ENCODE data around the gene GJC2. TPM values are rescaled to one million over a fixed set of nuclear protein-coding genes. Genes with fewer than 3 reads are reported as not detected.

GJC2 gene
- total and polyA plus RNA-seq, 4 donors = 0.10 to 0.79 (median 0.25) TPM; not detected in 1

- TF ChIP-seq, protein P1, sequence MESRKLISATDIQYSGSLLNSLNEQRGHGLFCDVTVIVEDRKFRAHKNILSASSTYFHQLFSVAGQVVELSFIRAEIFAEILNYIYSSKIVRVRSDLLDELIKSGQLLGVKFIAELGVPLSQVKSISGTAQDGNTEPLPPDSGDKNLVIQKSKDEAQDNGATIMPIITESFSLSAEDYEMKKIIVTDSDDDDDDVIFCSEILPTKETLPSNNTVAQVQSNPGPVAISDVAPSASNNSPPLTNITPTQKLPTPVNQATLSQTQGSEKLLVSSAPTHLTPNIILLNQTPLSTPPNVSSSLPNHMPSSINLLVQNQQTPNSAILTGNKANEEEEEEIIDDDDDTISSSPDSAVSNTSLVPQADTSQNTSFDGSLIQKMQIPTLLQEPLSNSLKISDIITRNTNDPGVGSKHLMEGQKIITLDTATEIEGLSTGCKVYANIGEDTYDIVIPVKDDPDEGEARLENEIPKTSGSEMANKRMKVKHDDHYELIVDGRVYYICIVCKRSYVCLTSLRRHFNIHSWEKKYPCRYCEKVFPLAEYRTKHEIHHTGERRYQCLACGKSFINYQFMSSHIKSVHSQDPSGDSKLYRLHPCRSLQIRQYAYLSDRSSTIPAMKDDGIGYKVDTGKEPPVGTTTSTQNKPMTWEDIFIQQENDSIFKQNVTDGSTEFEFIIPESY (IDR thresholded peaks at IDR 0.05) = no peak
- TF ChIP-seq, protein P2, sequence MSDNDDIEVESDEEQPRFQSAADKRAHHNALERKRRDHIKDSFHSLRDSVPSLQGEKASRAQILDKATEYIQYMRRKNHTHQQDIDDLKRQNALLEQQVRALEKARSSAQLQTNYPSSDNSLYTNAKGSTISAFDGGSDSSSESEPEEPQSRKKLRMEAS (IDR thresholded peaks at IDR 0.05) = no peak
Observed at GRCh38 chr1:228117335-228117734, 32.4 kb upstream of the GJC2 start (continued).

DNA sequence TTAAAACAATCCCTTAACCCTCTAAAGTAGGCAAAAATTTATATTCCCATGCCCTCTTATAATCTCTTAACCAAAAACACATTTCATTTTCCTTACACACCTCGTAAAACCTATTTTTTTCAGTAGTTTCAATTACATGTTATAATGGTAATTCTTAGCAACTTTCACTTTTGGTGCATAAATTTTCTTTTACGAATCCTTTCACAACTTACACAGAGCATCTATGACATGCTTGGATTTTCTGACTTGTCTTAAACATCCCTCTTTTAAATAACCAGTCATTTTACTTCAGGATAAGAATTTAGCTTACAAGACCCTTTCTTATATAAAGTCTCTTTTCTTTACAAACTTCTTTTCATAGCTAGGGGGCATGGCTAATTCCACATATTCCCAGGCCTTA, 31.7 kb upstream of the GJC2 start:
- WGBS = 82% methylated on average over 2 of the region's 2 CpGs
- TF ChIP-seq HNF4G (IDR thresholded peaks at IDR 0.05) (no peak), GABPA (IDR thresholded peaks at IDR 0.05 in 1 of 2, conservative IDR thresholded peaks at IDR 0.05 in 1 of 2) (no peak), TAF1 (conservative IDR thresholded peaks at IDR 0.05) (no peak), SP1 (IDR thresholded peaks at IDR 0.05) (no peak), YY1 (IDR thresholded peaks at IDR 0.05) (no peak), RXRA (IDR thresholded peaks at IDR 0.05) (no peak), NR2F2 (IDR thresholded peaks at IDR 0.05) (no peak), HNF4A (conservative IDR thresholded peaks at IDR 0.05) (no peak), RAD21 (IDR thresholded peaks at IDR 0.05) (no peak), FOXA1 (IDR thresholded peaks at IDR 0.05) (no peak), FOXA2 (IDR thresholded peaks at IDR 0.05) (no peak)
- TF ChIP-seq, protein P3, sequence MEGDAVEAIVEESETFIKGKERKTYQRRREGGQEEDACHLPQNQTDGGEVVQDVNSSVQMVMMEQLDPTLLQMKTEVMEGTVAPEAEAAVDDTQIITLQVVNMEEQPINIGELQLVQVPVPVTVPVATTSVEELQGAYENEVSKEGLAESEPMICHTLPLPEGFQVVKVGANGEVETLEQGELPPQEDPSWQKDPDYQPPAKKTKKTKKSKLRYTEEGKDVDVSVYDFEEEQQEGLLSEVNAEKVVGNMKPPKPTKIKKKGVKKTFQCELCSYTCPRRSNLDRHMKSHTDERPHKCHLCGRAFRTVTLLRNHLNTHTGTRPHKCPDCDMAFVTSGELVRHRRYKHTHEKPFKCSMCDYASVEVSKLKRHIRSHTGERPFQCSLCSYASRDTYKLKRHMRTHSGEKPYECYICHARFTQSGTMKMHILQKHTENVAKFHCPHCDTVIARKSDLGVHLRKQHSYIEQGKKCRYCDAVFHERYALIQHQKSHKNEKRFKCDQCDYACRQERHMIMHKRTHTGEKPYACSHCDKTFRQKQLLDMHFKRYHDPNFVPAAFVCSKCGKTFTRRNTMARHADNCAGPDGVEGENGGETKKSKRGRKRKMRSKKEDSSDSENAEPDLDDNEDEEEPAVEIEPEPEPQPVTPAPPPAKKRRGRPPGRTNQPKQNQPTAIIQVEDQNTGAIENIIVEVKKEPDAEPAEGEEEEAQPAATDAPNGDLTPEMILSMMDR (IDR thresholded peaks at IDR 0.05; ENCODE audit: low read depth, low read length, missing input control) = no peak
- TF ChIP-seq, protein P2 (IDR thresholded peaks at IDR 0.05) = no peak
- Histone ChIP-seq H3K4me1 (ENCODE audit: control insufficient read depth in 4 of 4, insufficient read depth in 4 of 4, low read length in 3 of 4) (no peaks in the 10 kb centered on the region), H3K4me3 (ENCODE audit: low read depth in 1 of 3, low read length in 3 of 3) (no peak overlapping the region), H3K36me3 (ENCODE audit: control insufficient read depth in 4 of 4, insufficient read depth in 3 of 4, low read depth in 1 of 4, low read length in 3 of 4) (no peaks in the 10 kb centered on the region), H3K27ac (ENCODE audit: low read depth in 1 of 2, low read length in 2 of 2) (no peak overlapping the region), H3K27me3 (ENCODE audit: control insufficient read depth in 4 of 4, insufficient read depth in 4 of 4, low read length in 3 of 4) (no peaks in the 10 kb centered on the region), H3K9me3 (ENCODE audit: control insufficient read depth in 4 of 4, low read length in 3 of 4) (no peaks in the 10 kb centered on the region), H3K9ac (ENCODE audit: low read depth in 1 of 2, low read length in 2 of 2) (no peak overlapping the region)
- no peak for DNase-seq (ENCODE audit: low spot score)

DNA sequence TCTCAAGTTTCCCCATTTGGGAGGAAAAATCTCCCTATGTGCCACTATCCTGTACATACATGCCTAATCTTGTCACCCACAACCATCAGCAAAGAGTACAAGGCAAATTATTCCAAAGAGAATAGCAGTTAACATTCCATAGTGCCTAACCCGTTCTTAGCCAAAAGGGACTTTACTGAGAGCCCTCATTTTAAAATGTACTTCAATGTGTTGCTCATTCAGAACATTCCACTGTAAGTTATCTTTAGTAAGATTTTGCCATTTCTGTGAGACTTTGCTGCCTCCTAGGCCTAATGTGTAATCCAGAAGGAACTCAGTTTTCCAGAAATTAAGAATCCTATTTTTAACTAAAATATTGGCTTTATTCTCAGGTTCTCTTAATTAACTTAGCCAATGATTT, 29.4 kb upstream of the GJC2 start:
- 79% methylated on average over 1 of the region's 1 CpG for WGBS
- Histone ChIP-seq H3K9me3 (ENCODE audit: control insufficient read depth in 4 of 4, low read length in 3 of 4) (no peaks in the 10 kb centered on the region), H3K27ac (ENCODE audit: low read depth in 1 of 2, low read length in 2 of 2) (no peak overlapping the region), H3K4me1 (ENCODE audit: control insufficient read depth in 4 of 4, insufficient read depth in 4 of 4, low read length in 3 of 4) (no peaks in the 10 kb centered on the region), H3K9ac (ENCODE audit: low read depth in 1 of 2, low read length in 2 of 2) (no peak overlapping the region), H3K4me3 (ENCODE audit: low read depth in 1 of 3, low read length in 3 of 3) (no peak overlapping the region), H3K36me3 (ENCODE audit: control insufficient read depth in 4 of 4, insufficient read depth in 3 of 4, low read depth in 1 of 4, low read length in 3 of 4) (no peaks in the 10 kb centered on the region), H3K27me3 (ENCODE audit: control insufficient read depth in 4 of 4, insufficient read depth in 4 of 4, low read length in 3 of 4) (no peaks in the 10 kb centered on the region)
- no peak for DNase-seq (ENCODE audit: low spot score)
- TF ChIP-seq ATF3 (IDR thresholded peaks at IDR 0.05) = no peak
- no peak for TF ChIP-seq GABPA (IDR thresholded peaks at IDR 0.05 in 1 of 2, conservative IDR thresholded peaks at IDR 0.05 in 1 of 2)
- TF ChIP-seq, protein P2 (IDR thresholded peaks at IDR 0.05) = no peak
- no peak for TF ChIP-seq JUND (IDR thresholded peaks at IDR 0.05)
- TF ChIP-seq REST (IDR thresholded peaks at IDR 0.05) = no peak
- TF ChIP-seq EGR1 (IDR thresholded peaks at IDR 0.05; ENCODE audit: low read depth in 2 of 2) = no peak
- TF ChIP-seq NR2F2 (IDR thresholded peaks at IDR 0.05) = no peak
- no peak for TF ChIP-seq RXRA (IDR thresholded peaks at IDR 0.05)
- TF ChIP-seq RAD21 (IDR thresholded peaks at IDR 0.05) = no peak
- TF ChIP-seq YY1 (IDR thresholded peaks at IDR 0.05) = no peak
